GM18951 (cell line): Measurements from ENCODE around the gene GNAT1.
A peak's percentile ranks its signal among the peaks of the same experiment; 100 is the strongest.

Source experiments
- POLR2A ChIP-seq: IDR thresholded peaks from 4 replicates; pipeline ENCODE4 v1.6.1; 2011; ENCODE audit warnings: mild to moderate bottlenecking; ENCODE audit not compliant: insufficient read length, insufficient read depth; ENCODE audit errors: extremely low read depth
- in situ Hi-C: fragments of 300-500 bp; cut with MboI; formaldehyde crosslinking; loops from one replicate; pipeline ENCODE4 v1.12.0; 2022; ENCODE audit warnings: low sequenced_read_pairs, mixed read lengths, inconsistent platforms; ENCODE audit not compliant: unreplicated experiment

The GNAT1 gene

DNA sequence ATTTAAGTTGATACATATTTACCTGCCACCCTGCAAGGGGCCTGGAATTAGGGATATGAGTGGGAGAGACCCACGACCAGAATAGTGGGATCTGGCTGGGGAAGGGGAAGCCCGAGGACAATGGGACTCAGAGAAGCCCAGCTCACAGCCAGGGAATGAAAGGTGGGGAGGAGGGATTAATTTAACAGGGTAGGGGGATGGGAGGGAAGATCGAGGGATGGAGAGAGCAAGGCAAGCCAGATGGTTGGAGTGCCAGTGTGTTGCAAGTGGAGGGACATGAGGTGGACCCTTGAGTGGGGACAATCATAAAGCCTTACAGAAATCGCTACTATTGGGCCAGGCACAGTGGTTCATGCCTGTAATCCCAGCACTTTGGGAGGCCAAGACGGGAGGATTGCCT, 40.2 kb downstream of the GNAT1 start:
- in situ Hi-C loops: no loop called here
- no peak for TF ChIP-seq POLR2A

GRCh38 chr3:50232303-50232702, 40.9 kb downstream of the GNAT1 start:
- in situ Hi-C loops: no loop called here
- no peak for TF ChIP-seq POLR2A

GRCh38 chr3:50233176-50233575, 41.8 kb downstream of the GNAT1 start:
- in situ Hi-C loops: no loop called here
- TF ChIP-seq POLR2A: no peak

- in situ Hi-C loops: no loop called here
- TF ChIP-seq POLR2A: peak; percentile 99
Observed at GRCh38 chr3:50235716-50236483, 44.5 kb downstream of the GNAT1 start, which contains the start of gene GNAI2. GNAI2 (plus strand) TSS chr3:50236204; CDS start chr3:50236336, 132 bp downstream.

DNA sequence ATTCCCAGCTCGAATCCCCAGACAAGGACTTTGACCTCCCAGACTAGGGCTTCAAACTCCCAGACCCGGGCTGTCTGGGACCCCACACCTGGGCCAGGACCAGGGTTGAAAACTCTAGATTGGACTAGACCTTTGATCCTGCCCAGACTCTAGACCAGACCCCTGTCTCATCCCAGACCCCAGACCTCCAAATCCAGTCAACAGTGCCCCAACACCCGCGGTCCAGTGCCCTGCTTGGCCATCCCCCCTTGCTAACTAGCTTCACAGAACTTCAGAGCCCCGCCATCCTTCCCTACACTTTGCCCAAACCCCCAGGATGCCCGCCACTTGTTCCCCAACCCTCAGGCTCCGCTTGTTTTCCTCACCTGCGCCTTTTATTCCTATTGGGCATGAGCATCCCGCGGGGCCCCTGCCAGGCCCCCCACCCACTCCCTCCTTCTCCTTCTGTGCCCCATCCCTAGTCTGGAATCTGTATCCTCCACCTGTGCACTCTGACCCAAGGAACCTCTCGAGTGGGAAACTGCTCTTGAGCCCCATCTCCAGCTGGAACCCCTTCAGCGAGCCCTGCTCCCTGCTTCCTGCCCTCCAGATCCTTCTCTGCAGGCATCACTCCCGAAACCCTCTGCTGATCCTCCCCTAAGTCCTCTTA, 45.2 kb downstream of the GNAT1 start:
- no peak for TF ChIP-seq POLR2A
- in situ Hi-C loops: no loop called here

- in situ Hi-C loops: no loop called here
- TF ChIP-seq POLR2A: no peak
Observed at GRCh38 chr3:50237133-50237651, 45.8 kb downstream of the GNAT1 start.

DNA sequence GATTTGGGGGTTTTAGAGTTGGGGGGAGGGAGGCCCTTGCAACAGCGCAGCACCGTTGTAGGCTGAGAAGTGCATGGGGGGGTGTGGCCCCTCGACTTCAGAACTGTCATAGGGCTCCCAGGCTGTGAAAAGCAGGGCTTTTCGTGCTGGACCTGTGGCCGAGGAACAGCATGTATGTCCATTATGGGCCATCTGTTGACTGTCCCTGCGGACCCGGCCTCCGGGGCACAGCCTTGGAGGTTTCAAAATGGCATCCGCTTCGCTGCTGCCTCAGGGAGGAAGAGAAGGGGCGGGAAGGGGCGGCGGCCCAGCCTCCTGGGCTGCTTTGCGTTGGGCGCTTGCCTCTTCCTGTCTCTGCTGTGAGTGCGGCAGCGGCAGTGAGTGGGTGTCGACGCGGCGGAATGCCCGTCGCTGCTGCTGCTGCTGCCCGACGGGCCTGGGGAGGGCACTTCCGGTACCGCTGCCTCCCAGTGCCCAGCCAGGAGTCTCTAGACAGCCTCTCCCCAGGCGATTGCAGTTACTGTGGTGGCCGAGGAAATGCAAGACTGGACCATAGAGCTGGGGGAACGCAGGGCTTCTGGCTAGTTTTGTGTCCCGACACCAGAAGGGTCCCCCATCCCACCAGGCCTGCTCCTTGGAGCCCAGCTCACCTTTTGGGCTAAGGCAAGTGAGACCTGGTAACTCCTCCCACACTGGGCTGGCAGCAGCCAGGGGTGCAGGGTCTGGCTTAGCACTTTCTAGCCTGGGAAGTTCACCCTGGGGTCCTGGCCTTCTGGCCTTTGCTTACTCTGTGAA, 46.5 kb downstream of the GNAT1 start:
- TF ChIP-seq POLR2A: peak; percentile 72
- in situ Hi-C loops: no loop called here

DNA sequence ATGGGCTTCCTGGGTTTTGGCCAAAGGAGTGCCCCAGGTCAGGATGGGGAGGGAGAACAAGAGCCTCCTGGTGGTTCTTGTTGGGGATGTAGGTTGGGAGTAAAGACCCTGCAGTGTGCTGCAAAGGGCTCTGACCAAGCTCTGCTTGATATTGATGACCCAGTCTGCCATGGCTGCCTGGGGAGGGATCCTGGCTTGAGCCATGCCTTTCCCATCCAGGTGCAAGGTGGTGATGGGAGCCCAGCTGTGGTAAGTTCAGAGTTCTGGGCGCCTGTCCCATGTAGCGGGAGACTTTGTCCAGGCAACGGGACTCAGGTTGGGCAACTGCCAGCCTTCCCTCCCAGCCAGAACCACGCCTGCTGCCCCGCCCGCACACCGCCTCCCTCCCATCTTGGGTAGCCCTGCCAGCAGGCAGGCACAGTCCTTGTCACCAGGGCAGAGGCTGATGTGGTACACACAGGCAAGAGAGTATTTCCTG, 47.2 kb downstream of the GNAT1 start:
- no peak for TF ChIP-seq POLR2A
- in situ Hi-C loops: no loop called here

- no peak for TF ChIP-seq POLR2A
- in situ Hi-C loops: no loop called here
Observed at GRCh38 chr3:50239649-50240048, 48.2 kb downstream of the GNAT1 start.

DNA sequence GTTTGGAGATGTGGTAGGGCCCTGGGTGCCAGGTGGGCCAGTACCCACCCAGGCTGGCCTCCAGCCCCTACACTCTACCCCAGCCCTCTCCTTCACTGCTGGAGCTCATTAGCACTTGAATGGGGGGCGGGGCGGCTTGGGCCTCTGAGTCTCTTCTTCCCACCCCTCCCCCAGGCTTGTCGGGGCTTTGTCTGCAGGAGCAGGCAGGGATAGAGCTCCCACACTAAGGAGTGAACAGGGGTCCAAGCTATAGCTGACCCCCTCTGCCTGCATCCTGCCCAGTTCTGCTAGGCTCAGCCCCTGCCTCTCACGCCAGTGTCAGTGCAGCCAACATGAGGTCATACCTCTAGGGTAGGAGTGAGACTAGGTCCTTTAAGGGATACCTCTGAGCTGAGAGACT, 49.8 kb downstream of the GNAT1 start:
- in situ Hi-C loops: no loop called here
- TF ChIP-seq POLR2A: peak; percentile 10

- TF ChIP-seq POLR2A: no peak
- in situ Hi-C loops: no loop called here
Observed at GRCh38 chr3:50241713-50242380, 50.4 kb downstream of the GNAT1 start.

DNA sequence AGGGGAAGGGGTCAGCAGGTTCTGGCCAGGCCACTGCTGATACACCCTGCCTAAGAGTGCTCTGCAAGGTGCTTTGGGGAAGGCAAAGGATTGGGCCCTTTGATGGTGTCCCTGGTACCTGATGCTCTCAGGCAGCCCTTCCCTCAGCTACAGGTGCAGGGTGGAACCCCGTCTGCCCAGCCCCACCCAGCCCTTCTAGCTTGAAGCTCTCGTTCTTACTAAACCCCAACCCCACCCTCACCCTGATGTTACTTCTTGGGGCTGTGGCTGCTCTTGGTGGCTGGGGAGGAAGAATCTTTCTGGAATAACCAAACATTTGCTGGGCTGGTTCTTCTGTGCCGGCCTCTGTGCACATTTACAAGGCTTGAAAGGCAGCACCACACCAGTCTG, 51.0 kb downstream of the GNAT1 start:
- TF ChIP-seq POLR2A: no peak
- in situ Hi-C loops: no loop called here
